Measurements from ENCODE around the gene OR2AT4. TPM values are rescaled to one million over a fixed set of nuclear protein-coding genes. Genes with fewer than 3 reads are reported as not detected.
"Not testable (repeated sequence)": the region's sequence is repeated elsewhere in the genome, so short reads cannot be mapped to it uniquely, and the experiment has no call there.

The OR2AT4 gene
- total and polyA plus RNA-seq, 4 donors = not detected

DNA sequence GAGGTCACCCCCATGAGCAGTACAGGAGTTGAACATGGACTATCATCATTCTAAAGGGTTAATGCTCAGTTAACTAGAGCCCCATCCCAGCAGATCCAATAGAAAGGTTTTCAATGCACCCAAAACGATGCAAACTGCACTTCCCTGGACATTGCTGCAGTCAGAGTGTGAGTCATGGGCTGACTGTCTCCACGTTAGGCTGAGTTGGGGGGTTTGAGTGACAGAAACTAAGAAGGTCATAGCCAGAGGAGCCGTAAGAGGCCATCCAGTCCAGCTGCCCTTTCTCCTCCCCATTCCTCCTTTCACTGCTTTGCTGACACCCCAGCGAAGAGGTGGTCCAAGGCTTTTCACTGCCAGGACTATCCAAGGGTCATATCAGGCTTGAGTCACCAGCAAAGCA lies 10.5 kb upstream of the OR2AT4 start:
- Histone ChIP-seq H3K4me1 (ENCODE audit: control insufficient read depth in 5 of 5, insufficient read depth in 5 of 5, low read length in 5 of 5) (no peaks in the 10 kb centered on the region), H3K9me3 (ENCODE audit: control insufficient read depth in 4 of 4, insufficient read depth in 3 of 4, low read length in 3 of 4) (peaks cover 0 to 1% (median 0%) of the 10 kb centered on the region in 4 donors), H3K27me3 (ENCODE audit: control insufficient read depth in 3 of 3, insufficient read depth in 3 of 3, low read length in 2 of 3) (no peaks in the 10 kb centered on the region), H3K4me3 (no peak overlapping the region), H3K27ac (ENCODE audit: low read depth in 1 of 2, low read length in 1 of 2) (no peak overlapping the region), H3K9ac (ENCODE audit: insufficient read depth in 1 of 2, low read length in 2 of 2) (no peak overlapping the region), H3K36me3 (ENCODE audit: control insufficient read depth in 4 of 4, insufficient read depth in 4 of 4, low read length in 4 of 4) (no peaks in the 10 kb centered on the region)
- no peak for ATAC-seq (ENCODE audit: insufficient read depth, low FRiP score)
- TF ChIP-seq, protein P1, sequence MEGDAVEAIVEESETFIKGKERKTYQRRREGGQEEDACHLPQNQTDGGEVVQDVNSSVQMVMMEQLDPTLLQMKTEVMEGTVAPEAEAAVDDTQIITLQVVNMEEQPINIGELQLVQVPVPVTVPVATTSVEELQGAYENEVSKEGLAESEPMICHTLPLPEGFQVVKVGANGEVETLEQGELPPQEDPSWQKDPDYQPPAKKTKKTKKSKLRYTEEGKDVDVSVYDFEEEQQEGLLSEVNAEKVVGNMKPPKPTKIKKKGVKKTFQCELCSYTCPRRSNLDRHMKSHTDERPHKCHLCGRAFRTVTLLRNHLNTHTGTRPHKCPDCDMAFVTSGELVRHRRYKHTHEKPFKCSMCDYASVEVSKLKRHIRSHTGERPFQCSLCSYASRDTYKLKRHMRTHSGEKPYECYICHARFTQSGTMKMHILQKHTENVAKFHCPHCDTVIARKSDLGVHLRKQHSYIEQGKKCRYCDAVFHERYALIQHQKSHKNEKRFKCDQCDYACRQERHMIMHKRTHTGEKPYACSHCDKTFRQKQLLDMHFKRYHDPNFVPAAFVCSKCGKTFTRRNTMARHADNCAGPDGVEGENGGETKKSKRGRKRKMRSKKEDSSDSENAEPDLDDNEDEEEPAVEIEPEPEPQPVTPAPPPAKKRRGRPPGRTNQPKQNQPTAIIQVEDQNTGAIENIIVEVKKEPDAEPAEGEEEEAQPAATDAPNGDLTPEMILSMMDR (IDR thresholded peaks at IDR 0.05; ENCODE audit: control extremely low read depth, extremely low read depth) = no peak
- 60 to 73% methylated on average over 4 of the region's 4 CpGs for WGBS, 2 donors
- DNase-seq = no peak

DNA sequence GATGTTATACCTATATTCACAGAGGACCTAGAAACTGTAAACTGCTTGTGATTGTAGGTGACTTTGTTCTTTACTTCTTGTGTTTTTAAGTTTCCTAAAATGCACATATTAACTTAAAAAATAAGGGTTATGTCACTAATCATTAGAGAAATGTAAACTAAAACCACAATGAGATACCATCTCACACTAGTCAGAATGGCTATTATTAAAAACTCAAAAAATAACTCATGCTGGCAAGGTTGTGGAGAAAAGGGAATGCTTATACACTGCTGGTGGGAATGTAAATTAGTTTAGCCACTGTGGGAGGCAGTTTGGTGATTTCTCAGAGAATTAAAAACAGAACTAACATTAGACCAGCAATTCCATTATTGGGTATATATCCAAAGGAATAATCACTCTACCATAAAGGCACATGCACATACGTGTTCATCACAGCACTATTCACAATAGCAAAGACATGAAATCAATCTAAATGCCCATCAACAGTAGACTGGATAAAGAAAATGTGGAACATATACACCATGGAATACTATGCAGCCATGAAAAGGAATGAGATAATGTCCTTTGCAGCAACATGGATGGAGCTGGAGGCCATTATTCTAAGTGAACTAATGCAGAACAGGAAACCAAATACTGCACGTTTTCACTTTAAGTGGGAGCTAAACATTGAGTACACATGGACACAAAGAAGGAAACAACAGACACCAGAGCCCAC lies 9.4 kb upstream of the OR2AT4 start:
- H3K4me3 ChIP-seq; ATAC-seq (ENCODE audit: insufficient read depth, low FRiP score); H3K9ac ChIP-seq (ENCODE audit: insufficient read depth in 1 of 2, low read length in 2 of 2); H3K4me1 ChIP-seq (ENCODE audit: control insufficient read depth in 5 of 5, insufficient read depth in 5 of 5, low read length in 5 of 5); H3K27ac ChIP-seq (ENCODE audit: low read depth in 1 of 2, low read length in 1 of 2); DNase-seq; H3K9me3 ChIP-seq (ENCODE audit: control insufficient read depth in 4 of 4, insufficient read depth in 3 of 4, low read length in 3 of 4); H3K36me3 ChIP-seq (ENCODE audit: control insufficient read depth in 4 of 4, insufficient read depth in 4 of 4, low read length in 4 of 4); H3K27me3 ChIP-seq (ENCODE audit: control insufficient read depth in 3 of 3, insufficient read depth in 3 of 3, low read length in 2 of 3): not testable (repeated sequence)
- 64 to 75% methylated on average over 2 of the region's 2 CpGs for WGBS, 2 donors

DNA sequence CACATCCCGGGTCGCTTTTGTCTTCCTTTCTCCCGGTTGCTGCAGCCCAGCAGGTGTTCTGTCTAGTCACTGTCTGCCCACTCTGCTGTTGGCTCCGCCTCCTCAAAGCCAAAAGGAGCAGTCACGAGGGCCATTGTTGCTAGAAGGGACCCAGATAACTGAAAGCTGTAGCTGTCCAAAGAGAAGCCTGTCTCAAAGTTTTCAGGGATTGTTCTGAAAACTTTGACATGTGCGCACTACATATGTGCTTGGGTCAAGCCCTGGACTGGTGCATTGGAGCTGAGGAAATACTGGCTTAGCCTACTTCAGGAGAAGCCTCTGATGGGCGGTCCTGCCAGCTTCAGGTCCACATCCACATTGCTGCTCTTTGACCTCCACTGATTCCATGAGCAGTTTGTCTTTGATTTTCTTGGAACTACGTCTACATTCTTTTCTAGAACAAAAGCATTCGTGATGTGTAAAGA lies 8.8 kb upstream of the OR2AT4 start:
- no peak overlapping the region for H3K4me3 ChIP-seq
- TF ChIP-seq, protein P1 (IDR thresholded peaks at IDR 0.05; ENCODE audit: control extremely low read depth, extremely low read depth) = no peak
- no peak overlapping the region for H3K27ac ChIP-seq (ENCODE audit: low read depth in 1 of 2, low read length in 1 of 2)
- H3K9ac ChIP-seq (ENCODE audit: insufficient read depth in 1 of 2, low read length in 2 of 2) = no peak overlapping the region
- no peaks in the 10 kb centered on the region for H3K36me3 ChIP-seq (ENCODE audit: control insufficient read depth in 4 of 4, insufficient read depth in 4 of 4, low read length in 4 of 4)
- no peaks in the 10 kb centered on the region for H3K27me3 ChIP-seq (ENCODE audit: control insufficient read depth in 3 of 3, insufficient read depth in 3 of 3, low read length in 2 of 3)
- ATAC-seq (ENCODE audit: insufficient read depth, low FRiP score) (no peak), DNase-seq (no peak)
- peaks cover 0 to 1% (median 0%) of the 10 kb centered on the region in 4 donors for H3K9me3 ChIP-seq (ENCODE audit: control insufficient read depth in 4 of 4, insufficient read depth in 3 of 4, low read length in 3 of 4)
- WGBS, 2 donors = 63 to 72% methylated on average over 9 of the region's 9 CpGs
- H3K4me1 ChIP-seq (ENCODE audit: control insufficient read depth in 5 of 5, insufficient read depth in 5 of 5, low read length in 5 of 5) = no peaks in the 10 kb centered on the region

DNA sequence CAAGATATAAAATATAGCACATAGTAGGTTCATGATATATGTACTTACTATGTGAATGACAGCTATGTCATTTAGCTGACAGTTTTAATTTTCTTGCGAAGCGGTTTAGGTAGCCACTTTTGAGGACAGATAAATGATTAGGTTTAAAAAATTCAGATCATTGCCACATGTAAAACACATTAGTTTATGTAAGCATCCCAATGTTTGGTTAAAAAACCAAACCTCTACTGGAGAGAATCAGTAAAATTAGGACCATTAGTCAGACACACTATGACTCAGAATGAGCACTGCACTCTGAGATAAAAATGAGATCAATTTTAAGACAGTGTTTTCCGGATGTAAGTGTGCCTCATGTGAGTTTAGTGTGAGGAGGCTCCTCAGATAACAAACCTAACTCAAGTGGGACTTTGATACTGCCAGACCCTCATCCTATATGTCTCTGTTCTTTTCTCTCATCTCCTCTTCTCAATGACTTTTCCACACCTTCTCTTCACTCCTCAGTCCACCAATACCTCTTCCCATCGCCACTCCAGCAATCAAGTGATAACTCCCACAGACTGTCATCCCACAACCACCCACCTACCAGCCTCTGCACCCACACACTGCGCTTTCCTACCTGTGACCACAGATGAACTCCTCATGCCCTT lies 6.8 kb upstream of the OR2AT4 start:
- DNase-seq (no peak), ATAC-seq (ENCODE audit: insufficient read depth, low FRiP score) (no peak)
- Histone ChIP-seq H3K36me3 (ENCODE audit: control insufficient read depth in 4 of 4, insufficient read depth in 4 of 4, low read length in 4 of 4) (no peaks in the 10 kb centered on the region), H3K4me3 (no peak overlapping the region), H3K27ac (ENCODE audit: low read depth in 1 of 2, low read length in 1 of 2) (no peak overlapping the region), H3K27me3 (ENCODE audit: control insufficient read depth in 3 of 3, insufficient read depth in 3 of 3, low read length in 2 of 3) (no peaks in the 10 kb centered on the region), H3K9ac (ENCODE audit: insufficient read depth in 1 of 2, low read length in 2 of 2) (no peak overlapping the region), H3K4me1 (ENCODE audit: control insufficient read depth in 5 of 5, insufficient read depth in 5 of 5, low read length in 5 of 5) (no peaks in the 10 kb centered on the region), H3K9me3 (ENCODE audit: control insufficient read depth in 4 of 4, insufficient read depth in 3 of 4, low read length in 3 of 4) (no peaks in the 10 kb centered on the region)
- 77 to 86% methylated on average over 5 of the region's 5 CpGs for WGBS, 2 donors
- TF ChIP-seq, protein P1 (IDR thresholded peaks at IDR 0.05; ENCODE audit: control extremely low read depth, extremely low read depth) = no peak

Data from lung (tissue), 12 donors.